ENCODE measurements around the gene HSD11B1. TPM values are rescaled to one million over a fixed set of nuclear protein-coding genes. Genes with fewer than 3 reads are reported as not detected.
"Not testable (repeated sequence)": the region's sequence is repeated elsewhere in the genome, so short reads cannot be mapped to it uniquely, and the experiment has no call there.

The HSD11B1 gene
- total RNA-seq, 2 donors from 2014 or later, result 14.8 to 17.2 TPM

- intact Hi-C loops (cut with DNase I), result loop anchor here in 1 of 2 donors (10.0 kb wide), 1 partner anchor 92 kb away; no protein-coding TSS in a partner anchor
Observed at GRCh38 chr1:209686322-209686721, 18.3 kb upstream of the HSD11B1 start.

DNA sequence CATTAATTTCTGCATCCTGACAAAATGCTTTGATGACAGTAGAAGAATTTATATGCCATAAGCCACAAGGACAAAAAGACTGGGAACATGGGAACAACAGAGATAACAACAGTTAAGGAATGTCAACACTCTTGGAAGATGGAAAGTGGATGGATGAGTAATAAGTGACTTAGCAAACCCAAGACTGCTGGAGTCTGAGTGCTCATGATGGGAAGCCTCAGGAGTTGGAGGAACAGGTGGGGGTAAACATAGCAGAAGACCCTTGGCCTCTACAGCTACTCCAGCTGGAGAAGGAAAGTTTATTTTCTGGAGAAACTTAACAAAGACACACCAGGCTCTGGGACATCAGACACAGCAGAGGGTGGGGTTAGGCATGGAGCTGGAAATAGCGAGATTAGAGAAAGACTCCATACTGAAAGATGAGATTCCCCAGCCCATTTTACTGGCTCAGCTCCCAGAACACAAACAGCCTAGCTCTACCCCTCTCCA is 15.9 kb upstream of the HSD11B1 start:
- intact Hi-C loops (cut with DNase I), result loop anchor here in 1 of 2 donors (10.0 kb wide), 1 partner anchor 94 kb away; no protein-coding TSS in a partner anchor
- no peak for DNase-seq (ENCODE audit: low spot score)

More at GRCh38 chr1:209686322-209686721, 18.3 kb upstream of the HSD11B1 start:
- no peak for DNase-seq (ENCODE audit: low spot score)

GRCh38 chr1:209689477-209689876 is 15.2 kb upstream of the HSD11B1 start:
- DNase-seq (ENCODE audit: low spot score), result no peak
- intact Hi-C loops (cut with DNase I), result loop anchor here in 1 of 2 donors (10.0 kb wide), 1 partner anchor 95 kb away; no protein-coding TSS in a partner anchor

DNA sequence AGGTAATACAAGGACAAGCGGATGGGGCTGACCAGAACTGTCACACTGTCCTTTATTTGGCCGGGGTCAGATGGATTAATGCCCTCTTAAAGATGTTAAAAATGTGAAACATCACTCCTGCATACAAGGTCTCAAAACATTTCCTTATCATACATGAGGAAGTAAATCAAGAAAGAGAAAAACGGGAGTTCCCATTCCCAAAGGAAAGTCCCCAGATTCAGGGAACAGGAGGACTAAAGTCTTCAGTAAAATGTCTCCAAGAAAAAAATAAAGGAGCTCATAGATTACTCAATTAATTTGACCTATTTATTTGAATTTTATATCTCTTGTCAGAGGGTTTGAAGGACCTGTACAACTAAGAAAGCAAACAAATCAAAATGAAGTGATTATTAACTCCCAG is 13.4 kb upstream of the HSD11B1 start:
- intact Hi-C loops (cut with DNase I), result loop anchor here in 1 of 2 donors (5.0 to 10.0 kb wide), 2 partner anchors 86 to 114 kb away; no protein-coding TSS in a partner anchor
- DNase-seq (ENCODE audit: low spot score), result no peak

DNA sequence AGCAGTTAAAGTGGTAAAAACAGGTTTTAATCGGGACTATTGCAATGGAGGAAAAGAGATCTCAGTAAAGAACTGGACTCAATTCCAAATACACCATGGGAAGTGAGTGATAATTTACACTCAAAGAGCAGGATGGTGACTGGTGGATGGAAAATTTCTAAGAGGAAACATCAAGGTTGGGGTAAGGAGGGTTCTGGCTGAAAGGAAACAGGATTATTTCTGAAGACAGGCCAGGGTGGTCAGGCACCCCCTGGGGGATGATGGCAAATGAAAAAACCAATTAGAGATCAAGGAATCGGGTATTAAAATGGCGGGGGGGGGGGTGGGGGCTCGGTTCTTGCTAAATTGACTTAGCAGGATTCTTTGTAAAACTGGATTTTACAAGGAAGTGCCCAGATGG is 12.3 kb upstream of the HSD11B1 start:
- intact Hi-C loops (cut with DNase I), result loop anchor here in 1 of 2 donors (5.0 to 10.0 kb wide), 2 partner anchors 87 to 115 kb away; no protein-coding TSS in a partner anchor
- DNase-seq (ENCODE audit: low spot score), result no peak

DNA sequence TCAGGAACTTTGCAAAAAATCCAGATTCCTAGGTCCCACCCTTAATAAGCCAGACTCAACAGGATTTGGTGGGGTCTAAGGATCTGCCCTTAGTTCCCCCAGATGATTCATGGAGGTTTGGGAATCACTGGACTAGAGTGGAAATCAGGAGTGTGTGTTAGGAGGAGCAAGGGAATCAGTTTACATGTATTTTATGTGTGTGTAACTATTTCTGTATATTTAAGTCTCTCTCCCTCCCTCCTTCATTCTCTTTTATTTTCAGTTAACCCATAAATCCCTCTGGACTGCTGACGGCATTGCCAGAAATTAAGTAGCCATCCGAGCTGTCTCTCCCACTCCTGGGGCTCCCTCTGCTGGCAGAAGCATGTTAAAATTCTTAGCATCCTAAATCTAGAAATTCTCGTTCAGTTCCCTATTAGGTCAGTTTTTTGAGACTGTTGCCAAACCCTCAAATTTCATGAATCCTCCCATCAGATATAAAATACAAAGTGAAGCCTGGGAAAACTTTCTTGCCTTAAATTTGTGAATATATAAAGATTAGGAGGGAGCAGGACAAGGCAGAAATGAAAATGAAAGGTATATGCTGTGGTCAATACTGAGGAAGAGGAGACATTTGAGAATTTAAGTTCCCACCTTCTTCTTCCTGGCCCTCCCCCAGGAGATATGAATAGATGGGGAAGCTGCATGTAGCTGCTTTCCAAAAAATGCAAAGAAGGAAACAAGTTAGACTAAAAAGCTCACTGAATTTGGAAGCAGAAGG is 11.7 kb upstream of the HSD11B1 start:
- intact Hi-C loops (cut with DNase I), result loop anchor here in 1 of 2 donors (5.0 to 10.0 kb wide), 2 partner anchors 88 to 116 kb away; no protein-coding TSS in a partner anchor
- DNase-seq (ENCODE audit: low spot score), result peak; percentile 86

GRCh38 chr1:209696673-209697072 is 8.0 kb upstream of the HSD11B1 start:
- DNase-seq (ENCODE audit: low spot score), result no peak
- intact Hi-C loops (cut with DNase I), result loop anchor here (5.0 to 10.0 kb wide), 2 partner anchors 92 to 119 kb away; no protein-coding TSS in a partner anchor

DNA sequence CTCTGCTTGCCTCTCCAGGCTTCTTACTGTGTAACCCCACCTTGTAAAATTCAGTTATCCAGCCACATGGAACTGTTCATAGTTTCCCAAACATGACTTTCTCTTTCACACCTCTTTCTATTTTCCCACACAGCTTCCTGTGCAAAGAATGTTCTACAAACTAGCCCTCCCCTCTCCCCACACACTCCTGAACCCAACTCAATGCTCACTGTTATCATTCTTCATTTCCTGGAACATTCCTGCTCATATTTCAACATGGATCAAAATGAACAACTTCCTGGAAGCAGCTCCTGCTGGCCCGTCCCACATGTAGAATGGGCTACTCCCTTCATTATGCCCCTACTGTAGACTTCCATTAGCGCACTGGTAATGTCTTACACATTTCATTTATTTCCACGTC is 7.5 kb upstream of the HSD11B1 start:
- intact Hi-C loops (cut with DNase I), result loop anchor here (5.0 to 10.0 kb wide), 2 partner anchors 92 to 120 kb away; no protein-coding TSS in a partner anchor

DNA sequence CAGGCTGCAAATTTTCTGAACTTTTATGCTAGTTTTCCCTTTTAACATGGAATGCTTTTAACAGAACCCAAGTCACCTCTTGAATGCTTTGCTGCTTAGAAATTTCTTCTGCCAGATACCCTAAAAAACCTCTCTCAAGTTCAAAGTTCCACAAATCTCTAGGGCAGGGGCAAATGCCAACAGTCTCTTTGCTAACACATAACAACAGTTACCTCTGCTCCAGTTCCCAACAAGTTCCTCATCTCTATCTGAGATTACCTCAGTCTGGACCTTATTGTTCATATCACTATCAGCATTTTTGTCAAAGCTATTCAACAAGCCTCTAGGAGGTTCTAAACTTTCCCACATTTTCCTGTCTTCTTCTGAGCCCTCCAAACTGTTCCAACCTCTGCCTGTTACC is 4.0 kb upstream of the HSD11B1 start:
- intact Hi-C loops (cut with DNase I); DNase-seq (ENCODE audit: low spot score): not testable (repeated sequence)

More for the DNA sequence above, 7.5 kb upstream of the HSD11B1 start:
- no peak for DNase-seq (ENCODE audit: low spot score)

GRCh38 chr1:209702832-209703231 is 1.8 kb upstream of the HSD11B1 start:
- intact Hi-C loops (cut with DNase I), result no loop called here

DNA sequence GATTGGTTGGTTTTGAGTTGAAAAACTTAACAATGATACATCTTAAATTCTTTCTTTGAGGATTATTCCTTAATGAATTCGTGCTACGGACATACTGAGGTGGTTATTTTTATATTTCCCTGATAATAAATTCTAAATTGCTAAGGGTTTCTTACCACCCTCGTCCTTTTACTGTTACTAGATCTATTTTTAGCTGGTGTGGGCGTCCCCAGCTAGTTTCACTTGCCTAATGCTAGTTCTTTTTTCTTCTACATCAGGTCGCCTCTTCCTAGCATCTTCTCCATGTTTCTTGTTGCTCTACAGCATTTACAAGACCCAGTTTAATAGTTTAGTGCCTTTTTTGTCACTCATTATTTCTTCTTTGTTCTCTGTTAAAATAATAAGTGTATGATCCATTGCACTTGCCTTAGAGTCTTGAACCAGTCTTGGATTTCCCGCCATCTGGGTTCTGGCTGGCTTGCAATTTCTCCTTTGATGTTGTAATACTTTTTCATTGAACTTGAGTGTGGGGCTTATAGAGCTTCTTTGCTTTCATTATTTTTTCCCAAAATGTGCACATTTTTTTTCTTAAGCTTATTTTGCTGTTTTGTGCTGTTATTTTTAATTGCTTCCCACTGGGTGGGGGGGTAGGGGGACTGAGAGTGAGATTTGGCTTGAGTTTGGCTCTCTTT is 677 bp upstream of the HSD11B1 start:
- no peak for DNase-seq (ENCODE audit: low spot score)
- intact Hi-C loops (cut with DNase I), result no loop called here

More at GRCh38 chr1:209702832-209703231, 1.8 kb upstream of the HSD11B1 start:
- DNase-seq (ENCODE audit: low spot score), result no peak

DNA sequence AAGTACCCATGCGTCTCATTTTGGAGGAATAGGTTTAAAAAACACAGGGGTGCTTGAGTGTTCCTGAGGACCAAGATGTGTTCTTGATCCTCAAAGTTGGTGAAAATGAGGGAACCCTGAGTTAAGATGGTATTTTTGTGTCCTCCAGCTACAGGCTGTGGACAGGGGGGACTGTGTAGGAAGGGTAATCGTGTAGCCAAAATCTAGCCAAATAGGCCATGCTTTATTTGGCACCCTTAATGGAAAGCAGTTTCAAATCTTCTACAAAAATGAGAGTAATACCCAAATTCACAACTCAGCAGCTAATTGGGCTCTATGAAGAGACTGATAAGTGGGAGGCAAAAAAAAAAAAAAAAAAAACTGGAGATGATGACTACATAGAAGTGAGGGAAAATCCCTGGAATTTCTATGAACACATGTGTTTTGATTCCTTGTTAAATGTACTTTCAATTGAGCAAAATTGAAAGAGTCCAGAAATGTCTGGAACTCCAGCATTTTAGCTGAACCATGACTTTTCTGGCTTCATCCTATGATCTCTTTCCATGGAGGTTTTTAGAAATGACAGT is 470 bp downstream of the HSD11B1 start:
- no peak for DNase-seq (ENCODE audit: low spot score)
- intact Hi-C loops (cut with DNase I), result no loop called here

- intact Hi-C loops (cut with DNase I), result no loop called here
Observed at GRCh38 chr1:209706622-209707021, 2.0 kb downstream of the HSD11B1 start.

GRCh38 chr1:209707308-209707707 is 2.7 kb downstream of the HSD11B1 start:
- intact Hi-C loops (cut with DNase I), result no loop called here
- no peak for DNase-seq (ENCODE audit: low spot score)

More at GRCh38 chr1:209706622-209707021, 2.0 kb downstream of the HSD11B1 start:
- DNase-seq (ENCODE audit: low spot score), result no peak

DNA sequence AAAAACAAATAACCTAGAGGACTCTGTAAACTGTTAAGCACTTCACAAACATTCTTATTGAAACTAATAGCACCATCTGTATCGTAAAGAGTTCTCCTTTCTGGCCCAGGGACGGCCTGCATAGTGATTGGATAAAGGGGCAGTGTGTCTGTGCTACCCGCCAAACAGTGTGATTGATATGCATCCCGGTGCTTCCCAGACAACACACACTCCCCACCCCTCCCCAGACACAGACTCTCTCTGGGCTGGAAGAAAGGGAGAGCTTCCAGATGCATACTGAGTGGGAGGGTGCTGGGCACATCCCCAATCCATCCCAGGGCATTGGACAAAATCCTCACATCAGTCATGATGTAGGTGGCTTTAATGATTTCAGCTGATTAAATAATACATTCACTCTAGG is 3.7 kb downstream of the HSD11B1 start:
- no peak for DNase-seq (ENCODE audit: low spot score)
- intact Hi-C loops (cut with DNase I), result no loop called here

GRCh38 chr1:209710093-209710492 is 5.4 kb downstream of the HSD11B1 start:
- intact Hi-C loops (cut with DNase I), result no loop called here
- DNase-seq (ENCODE audit: low spot score), result no peak

DNA sequence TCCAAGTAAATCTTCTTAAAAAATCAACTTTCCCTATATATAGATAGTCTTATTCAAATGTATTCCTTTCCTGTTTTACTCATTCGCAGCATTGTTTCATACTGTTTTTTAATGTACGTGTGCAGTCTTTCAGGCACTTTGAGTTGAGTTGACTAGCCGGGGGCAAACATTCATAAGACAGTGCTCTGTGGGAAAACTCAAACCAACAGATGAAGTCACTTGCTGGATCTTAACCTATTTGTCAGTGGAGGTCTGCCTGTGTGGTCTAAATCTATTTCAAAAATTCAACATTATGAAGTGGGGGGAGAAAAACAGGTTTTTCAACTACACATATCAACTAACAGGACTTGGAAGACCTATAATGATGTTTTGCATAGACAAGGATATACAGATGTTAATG is 6.2 kb downstream of the HSD11B1 start:
- intact Hi-C loops (cut with DNase I), result no loop called here
- no peak for DNase-seq (ENCODE audit: low spot score)

GRCh38 chr1:209714338-209714737 is 9.7 kb downstream of the HSD11B1 start:
- intact Hi-C loops (cut with DNase I), result no loop called here
- no peak for DNase-seq (ENCODE audit: low spot score)

DNA sequence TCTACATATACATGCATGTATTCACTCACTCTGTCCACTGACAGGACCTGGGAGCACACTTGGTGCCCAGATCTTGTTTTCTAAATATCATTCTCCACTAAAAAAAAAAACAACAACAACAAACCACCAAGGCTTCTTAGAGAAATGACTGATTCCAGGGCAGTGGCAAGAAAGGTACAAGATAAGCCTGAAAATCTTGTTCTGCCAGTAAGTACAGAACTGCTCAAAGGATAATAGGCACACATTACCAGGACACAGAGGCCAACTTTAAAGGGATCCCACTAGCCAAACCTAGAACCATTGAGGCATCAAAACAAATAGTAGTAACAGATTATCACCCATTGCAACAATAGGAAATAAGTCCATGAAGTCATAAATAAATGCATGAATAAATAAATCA is 10.7 kb downstream of the HSD11B1 start:
- DNase-seq (ENCODE audit: low spot score), result no peak
- intact Hi-C loops (cut with DNase I), result loop anchor here in 1 of 2 donors (5.0 kb wide), 1 partner anchor 947 kb away; no protein-coding TSS in a partner anchor

All from posterior vena cava (tissue), 2 donors.